HT1080 (cell line): ENCODE measurements around the gene CAMTA1. TPM values are rescaled to one million over a fixed set of nuclear protein-coding genes. Genes with fewer than 3 reads are reported as not detected.

Source experiments
- DNase-seq: peaks from one replicate; pipeline ENCODE4 v3.0.0-alpha.2; 2015; ENCODE audit warnings: low read depth
- total RNA-seq: library from RNA; depleted of rRNA; stranded (reverse); fragments of >200 nt; shearing (Covaris generic); gene quantifications from 2 replicates; pipeline ENCODE4 v1.2.3, GENCODE V29; 2014

CAMTA1 gene
- total RNA-seq, 1 experiment from 2014 or later: 59.2 TPM

DNA sequence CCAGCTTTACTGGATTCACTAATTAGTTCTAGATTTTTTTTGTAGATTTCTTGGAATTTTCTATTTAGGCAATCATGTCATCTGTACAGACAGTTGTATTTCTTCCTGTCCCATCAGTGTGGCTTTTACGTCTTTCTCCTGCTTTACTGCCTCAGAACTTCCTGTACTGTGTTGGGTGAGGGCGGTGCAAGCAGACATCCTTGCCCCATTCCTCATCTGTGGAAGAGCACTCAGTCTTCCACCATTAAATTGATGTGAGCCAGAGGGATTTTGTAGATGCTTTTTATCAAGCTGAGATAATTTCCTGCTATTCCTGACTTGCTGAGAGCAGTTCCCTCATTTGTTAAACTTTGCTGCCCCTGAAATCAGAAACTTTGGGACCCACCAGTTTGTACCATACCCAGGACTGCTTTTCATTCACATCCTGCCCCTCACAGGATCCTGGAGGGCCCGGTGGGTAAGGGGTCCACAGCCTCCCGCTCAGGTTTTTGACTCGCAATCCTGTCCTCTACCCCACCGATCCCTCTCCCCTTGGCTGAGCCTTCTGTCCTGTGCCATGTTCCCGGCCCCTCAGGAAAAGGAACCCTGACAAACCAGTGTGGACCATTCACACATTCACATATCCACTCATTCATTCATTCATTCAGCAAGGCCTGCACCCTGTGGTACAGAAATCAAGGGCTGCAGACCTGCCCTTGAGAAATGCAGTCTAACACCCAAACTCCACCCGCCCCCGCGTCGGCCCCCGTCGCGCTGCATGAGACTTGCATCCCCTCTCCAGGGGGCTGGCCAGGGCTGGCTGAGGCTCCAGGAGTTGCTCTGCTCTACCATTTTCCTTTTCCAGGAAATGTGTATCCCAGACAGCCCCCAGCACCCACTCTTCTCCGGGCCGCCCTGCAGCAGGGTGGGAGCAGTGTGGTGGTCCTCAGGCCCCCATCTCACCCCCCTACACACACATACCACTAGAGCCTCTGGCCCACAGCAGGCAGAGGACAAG, 739.4 kb downstream of the CAMTA1 start:
- no peak for DNase-seq

- DNase-seq: no peak
Measured at GRCh38 chr1:7525338-7526063, 740.2 kb downstream of the CAMTA1 start.

GRCh38 chr1:7526196-7526866, 741.1 kb downstream of the CAMTA1 start:
- DNase-seq: no peak

DNA sequence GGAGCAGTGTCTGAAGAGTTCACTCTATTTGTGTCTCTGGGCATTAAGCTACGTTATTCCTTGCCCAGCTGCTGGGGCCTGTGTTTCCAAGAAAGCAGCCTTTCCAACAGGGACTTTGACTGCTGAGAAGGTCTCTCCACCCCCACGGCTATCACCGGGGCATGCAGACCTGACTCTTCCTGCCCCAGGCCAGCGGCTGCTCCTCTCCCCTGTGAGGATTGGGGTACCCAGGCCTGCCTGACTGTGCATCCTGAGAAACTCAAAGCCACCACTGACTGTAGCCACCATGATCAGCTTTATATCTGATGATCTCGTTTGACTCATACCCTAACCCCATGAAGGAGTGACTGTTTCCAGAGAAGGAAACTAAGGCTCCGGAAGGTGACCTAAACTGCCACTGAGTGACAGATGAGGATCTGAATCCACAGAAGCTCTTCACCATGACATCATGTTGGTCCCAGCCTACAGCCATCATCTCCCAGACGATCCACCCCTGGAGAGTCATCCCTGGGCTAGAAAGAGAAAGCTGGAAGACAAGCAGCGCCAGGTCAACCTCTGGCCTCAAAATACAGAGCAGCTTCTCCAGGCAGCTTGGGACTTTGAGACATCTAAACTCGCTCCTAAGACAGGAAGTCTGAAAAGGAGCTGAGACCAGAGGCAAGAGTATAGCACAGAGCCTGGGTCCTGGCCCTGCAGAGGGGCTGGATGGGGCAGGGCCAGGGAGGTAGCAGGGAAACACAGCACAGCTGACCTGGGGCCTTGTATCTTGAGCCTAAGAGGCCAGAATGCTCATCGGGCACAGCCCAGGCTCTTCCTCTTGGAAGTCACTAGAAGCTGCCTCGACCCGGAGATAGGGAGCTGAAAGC, 741.8 kb downstream of the CAMTA1 start:
- peak; percentile 51 for DNase-seq

GRCh38 chr1:7527733-7528045, 742.4 kb downstream of the CAMTA1 start:
- no peak for DNase-seq

DNA sequence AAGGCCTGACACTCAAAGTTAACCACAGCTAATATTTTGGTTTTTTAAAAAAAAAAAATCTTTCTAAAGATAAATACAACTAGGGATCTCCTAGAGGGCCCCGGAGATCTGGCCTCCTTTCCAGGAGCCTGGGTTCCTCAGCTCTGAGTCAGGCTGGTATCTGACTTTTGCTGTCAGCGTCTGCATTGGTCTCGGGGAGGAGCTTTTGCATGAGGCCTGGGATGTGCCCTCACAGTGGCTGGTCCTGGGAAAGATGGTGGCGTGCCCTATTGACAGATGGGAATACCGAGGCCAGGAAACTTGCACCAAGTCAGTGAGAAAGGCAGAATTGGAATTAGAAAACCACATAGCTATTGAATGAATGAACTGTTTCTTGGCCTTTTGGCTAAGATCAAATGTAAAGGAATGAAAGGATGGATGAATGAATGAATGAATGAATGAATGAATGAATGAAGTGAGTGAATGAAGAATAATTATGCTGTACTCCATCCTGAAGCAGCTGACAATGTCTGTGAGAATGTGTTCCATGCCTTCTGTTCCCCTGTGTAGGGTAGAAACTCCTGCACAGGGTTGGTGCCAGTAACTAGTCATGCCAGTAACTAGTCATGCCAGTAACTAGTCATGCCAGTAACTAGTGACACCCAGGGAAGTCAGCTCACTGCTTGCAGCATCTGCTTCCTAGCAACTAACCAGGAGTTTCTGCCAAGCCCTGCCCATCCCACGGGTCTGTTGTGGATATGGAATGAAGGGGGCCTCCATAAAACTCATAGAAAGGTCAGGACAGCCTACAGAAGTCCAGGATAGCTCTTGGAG, 743.3 kb downstream of the CAMTA1 start:
- no peak for DNase-seq

GRCh38 chr1:7529917-7530316, 744.7 kb downstream of the CAMTA1 start:
- no peak for DNase-seq

DNA sequence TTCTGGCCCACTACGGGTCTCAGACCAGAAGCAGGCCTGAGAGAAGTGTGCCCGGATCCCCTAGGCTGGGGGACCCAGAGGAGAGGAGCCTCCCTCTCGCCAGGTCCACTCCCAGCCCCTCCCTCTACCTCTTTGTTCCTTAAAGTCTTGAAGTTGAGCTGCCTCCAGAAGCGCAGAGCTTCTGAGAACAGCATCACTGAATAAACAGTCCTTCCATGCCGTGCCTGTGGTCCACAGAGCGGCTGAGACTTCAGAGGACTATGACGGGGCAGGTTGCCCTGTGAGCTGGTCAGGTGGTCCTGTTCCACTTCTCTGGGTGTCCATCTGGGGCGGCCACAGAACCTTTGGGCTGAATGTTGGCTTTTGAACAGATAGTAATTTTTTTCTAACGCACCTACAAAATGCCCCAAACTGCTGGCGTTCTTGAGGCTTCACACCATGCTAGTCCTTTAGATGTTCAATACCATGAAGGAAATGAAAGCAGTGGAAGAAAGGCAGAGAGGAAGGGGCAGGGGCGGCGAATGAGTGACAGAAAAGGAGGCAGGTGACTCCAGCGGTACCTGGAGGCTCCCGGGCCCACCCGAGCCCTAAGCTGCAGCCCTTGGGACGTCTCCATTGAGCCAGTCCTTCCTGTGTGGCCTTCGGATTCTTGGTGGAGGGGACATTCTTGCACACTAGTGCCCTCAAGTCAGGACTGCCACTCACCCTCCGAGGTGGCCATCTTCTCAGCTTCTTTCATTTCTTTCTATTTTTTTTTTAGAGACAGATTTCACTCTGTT, 746.5 kb downstream of the CAMTA1 start:
- no peak for DNase-seq

- DNase-seq: no peak
Measured at GRCh38 chr1:7533006-7533405, 747.8 kb downstream of the CAMTA1 start.

DNA sequence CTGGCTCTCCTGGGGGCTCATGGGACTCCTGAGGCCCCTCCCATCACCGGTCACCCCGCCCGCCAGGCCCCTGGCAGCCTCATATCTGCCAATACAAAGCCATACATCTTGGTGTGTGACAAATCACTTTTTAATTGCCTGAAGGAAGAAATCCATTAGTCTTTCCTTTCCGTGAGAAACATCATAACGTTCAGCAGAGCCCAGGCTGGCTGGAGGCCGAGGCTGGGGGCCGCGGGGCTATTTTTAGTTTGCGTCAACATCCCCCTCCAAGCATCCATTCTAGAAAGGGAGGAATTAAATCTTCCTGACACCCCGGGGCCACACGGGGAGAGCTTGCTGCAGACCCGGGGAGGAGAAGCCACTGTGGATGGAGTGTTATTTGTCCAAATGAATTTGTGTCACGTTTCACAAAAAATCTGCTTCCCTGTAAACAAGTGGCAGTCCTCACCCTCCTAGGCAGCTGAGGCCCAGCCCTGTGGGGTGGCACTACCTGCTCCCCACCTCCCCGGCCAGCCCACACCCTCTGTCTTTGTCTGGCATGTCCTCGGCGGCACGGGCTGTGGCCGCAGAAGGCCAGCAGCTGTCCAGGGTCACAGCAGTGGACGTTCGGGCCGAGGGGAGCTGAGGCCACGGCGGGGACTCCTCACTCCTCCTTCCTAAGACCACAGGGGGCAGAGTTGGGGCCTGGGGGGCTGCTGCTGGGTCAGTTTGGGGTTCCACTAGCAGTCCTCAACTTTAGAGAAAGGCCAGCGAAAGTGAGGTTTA, 749.0 kb downstream of the CAMTA1 start:
- DNase-seq: no peak

GRCh38 chr1:7535016-7535415, 749.8 kb downstream of the CAMTA1 start:
- no peak for DNase-seq

GRCh38 chr1:7535934-7536878, 751.0 kb downstream of the CAMTA1 start:
- no peak for DNase-seq

GRCh38 chr1:7536891-7537591, 751.8 kb downstream of the CAMTA1 start:
- DNase-seq: no peak

DNA sequence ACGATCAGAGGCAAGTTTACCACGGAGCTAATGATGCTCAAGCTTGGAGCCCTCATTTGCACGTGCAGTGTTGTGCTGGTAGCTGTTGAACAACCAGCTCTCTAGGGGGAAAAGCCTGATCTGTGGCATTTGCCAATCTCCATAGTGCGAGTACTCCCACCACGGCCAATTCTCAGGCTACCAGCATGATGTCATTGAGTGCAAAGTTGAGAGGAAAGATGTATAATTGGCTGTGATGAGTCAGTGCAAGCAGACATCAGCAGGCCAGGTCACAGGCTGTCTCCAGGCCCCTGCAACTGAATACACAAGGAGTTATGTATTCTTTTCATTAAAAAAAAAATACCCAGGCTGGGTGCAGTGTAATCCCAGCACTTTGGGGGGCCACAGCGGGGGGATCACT, 752.8 kb downstream of the CAMTA1 start:
- peak; percentile 67 for DNase-seq

GRCh38 chr1:7538849-7539768, 753.9 kb downstream of the CAMTA1 start:
- no peak for DNase-seq

GRCh38 chr1:7539769-7540175, 754.5 kb downstream of the CAMTA1 start:
- DNase-seq: peak; percentile 42
